GM18499 (cell line): Measurements from ENCODE around the gene PLCL1.

Experiments
- ATAC-seq: cut with Tn5 transposase; IDR thresholded peaks from one replicate; pipeline ENCODE4 v1.9.1; 2021; ENCODE audit warnings: moderate number of reproducible peaks; ENCODE audit not compliant: insufficient read depth, unreplicated experiment

Gene PLCL1

GRCh38 chr2:197850882-197851450 is 46.6 kb downstream of the PLCL1 start:
- ATAC-seq = no peak

DNA sequence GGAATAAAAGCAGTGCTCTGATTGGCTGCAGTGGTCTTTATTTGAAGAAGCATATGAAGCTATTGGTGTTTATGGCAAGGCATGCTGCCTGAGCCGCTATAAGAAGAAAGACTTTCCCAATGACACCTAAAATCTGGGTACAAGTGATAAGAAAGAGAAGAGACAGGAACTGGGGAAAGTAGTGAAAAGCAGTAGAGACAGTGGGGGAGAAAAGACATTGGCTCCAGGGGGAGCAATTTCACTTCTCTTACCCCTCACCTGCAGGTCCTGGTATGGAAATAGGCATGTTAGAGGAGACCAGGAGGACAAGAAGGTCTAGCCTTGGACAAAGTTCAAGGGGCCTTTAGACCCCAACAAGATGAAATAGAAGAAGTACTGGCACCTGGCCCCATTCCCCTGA is 47.1 kb downstream of the PLCL1 start:
- no peak for ATAC-seq

- no peak for ATAC-seq
These were observed 47.7 kb downstream of the PLCL1 start for GRCh38 chr2:197852108-197852507.

DNA sequence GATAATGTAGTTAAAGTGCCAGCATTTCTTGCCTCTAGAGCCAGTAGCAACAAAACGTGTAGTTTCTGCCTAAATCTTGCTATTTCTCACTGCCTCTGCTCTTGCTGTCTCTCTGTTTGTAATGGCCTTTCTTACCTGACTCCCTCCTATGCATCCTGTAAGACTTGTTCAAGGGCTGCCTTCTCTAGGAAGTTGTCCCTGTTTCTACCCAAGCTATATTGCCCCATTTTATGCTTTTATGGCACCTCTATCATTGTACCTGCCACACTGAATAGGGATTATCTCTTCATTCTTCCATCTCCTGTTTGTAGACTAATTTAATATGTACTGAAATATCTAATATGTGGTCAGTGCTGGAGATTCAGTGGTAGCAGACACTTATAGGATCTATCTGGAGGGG is 49.2 kb downstream of the PLCL1 start:
- no peak for ATAC-seq

DNA sequence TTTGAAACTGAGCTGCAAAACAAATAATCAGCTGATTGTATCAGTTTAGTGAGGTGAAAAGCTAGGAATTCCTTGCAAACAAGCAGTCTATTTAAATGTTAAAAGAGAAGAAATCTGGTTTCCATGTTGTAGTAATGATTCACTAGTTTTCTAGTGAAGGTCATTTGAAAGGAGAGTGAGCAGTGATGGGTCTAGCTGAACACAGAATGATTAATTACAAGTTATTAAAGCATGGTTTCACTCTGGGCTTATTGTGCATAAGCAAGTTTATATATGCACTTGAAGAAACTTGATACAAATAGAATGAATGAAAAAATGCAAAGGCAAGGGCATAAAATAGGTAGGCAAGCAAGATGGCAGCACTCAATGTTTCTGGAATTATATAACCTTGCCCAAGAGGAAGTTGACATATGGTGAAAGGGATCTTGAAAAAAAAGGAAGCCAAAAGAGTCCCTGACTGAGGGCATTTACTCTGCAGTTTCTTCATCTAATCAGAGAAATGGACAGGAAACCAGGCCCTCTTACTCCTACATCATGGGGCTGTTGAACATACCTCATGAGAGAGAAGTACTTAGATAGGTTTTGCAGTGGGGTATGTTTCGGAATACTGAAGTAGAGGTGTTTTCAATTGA is 53.2 kb downstream of the PLCL1 start:
- no peak for ATAC-seq

DNA sequence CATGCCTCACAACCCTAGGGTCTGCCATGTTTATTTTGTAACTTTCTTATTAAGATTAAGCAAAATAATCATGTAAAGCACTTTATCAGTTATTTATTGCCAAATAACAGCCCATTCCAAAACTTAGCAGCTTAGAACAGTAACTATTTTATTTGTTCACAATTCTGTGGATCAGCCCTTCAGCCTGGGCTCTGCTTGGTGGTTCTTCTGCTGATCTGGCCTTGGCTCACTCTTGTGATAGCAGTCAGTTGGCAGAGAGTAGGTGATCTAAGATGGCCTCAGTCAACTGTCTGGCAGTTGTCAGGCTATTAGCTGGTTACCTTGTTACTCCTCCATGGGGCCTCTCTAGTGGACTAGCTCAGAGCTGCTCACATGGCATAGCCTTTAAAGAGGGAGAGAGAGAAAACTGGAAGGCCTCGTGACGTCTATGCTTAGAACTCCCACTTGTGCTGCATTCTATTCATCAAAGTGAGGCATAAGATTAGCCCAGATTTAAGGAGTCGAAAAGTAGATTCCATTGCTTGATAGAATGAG is 54.3 kb downstream of the PLCL1 start:
- no peak for ATAC-seq

DNA sequence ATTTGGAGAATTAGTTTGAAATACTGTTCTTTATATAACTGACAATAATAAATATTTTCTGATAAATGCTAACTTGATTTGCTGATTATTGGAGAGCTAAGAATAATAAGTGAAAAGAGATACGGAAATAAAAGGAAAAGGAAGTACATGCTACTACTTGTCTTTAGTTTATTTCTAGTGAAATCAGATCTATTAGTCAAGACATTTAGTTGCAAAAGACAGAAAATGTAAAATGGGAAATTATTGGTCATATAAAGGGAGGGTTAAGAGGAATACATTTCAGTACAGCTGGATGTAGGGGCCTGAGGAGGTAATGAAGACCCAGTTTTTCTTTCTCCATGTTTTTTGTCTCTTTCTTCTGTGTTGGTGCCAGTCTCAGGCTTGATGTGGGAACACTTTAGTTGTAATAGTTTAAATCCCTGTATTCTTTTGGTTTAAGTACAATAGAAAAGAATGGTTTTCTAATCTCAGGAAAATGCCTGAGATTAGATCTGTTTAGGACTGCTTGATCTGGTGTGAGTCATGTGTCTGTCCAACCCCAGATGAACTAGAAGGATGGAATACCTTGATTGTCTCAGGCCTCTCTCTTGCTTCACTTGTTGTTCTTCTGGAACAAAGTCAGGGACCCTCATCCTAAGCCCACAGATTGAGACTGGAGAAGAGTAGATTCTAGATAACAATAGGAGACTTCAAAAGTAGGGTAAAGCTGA is 58.0 kb downstream of the PLCL1 start:
- ATAC-seq = no peak

GRCh38 chr2:197863744-197864143 is 59.4 kb downstream of the PLCL1 start:
- ATAC-seq = no peak

- ATAC-seq = no peak
These were observed 62.1 kb downstream of the PLCL1 start for GRCh38 chr2:197866455-197866854.

- ATAC-seq = no peak
These were observed 62.6 kb downstream of the PLCL1 start for GRCh38 chr2:197867033-197867432.

GRCh38 chr2:197867624-197868023 is 63.2 kb downstream of the PLCL1 start:
- ATAC-seq = no peak

- no peak for ATAC-seq
These were observed 63.8 kb downstream of the PLCL1 start for GRCh38 chr2:197868206-197868605.

DNA sequence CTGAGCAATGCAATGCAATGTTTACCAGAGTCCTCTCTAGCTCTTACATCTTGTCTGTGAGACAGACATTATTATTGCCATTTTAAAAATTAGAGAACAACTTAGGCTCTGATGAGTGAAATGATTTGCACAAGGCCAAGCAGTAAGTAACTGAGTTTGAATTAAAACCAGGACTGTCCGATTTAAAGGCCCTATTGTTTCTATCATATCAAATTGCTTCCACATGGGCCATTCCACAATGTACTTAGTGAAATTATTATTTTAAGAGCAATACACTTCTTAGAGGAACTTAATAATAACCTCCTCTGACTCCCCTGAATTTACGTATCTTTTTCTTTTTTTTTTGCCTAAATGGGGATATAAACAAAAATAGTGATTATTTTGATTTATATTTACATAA is 64.6 kb downstream of the PLCL1 start:
- ATAC-seq = no peak

DNA sequence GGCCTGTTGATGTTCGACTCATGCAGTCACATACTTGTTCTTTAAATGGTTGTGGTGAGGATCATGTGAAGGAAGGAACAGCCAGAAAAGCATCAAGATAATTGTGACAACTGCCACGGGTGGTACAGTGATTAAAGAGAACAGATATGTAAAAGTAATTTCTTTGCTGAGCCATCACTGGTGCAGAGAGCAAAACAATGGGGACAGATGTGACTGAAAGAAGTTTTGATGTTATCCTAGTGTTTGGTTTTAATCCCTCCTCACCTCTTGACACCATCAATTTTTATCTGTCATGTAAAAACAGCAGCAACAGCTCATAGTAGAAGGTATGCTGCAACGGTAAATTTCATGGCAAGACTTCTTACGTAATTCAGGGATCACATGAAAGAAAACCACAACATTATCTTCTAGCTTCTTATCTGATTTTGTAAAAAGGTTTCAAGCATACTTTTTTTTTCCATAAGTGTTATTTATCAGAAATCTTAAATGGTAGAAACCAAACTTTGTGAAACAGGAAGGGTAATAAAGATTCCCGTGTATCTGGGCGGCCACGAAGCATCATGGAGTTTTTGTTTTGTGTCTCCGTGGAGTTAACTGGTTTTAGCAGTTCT is 65.2 kb downstream of the PLCL1 start:
- no peak for ATAC-seq

- no peak for ATAC-seq
These were observed 65.7 kb downstream of the PLCL1 start for GRCh38 chr2:197870137-197870536.

DNA sequence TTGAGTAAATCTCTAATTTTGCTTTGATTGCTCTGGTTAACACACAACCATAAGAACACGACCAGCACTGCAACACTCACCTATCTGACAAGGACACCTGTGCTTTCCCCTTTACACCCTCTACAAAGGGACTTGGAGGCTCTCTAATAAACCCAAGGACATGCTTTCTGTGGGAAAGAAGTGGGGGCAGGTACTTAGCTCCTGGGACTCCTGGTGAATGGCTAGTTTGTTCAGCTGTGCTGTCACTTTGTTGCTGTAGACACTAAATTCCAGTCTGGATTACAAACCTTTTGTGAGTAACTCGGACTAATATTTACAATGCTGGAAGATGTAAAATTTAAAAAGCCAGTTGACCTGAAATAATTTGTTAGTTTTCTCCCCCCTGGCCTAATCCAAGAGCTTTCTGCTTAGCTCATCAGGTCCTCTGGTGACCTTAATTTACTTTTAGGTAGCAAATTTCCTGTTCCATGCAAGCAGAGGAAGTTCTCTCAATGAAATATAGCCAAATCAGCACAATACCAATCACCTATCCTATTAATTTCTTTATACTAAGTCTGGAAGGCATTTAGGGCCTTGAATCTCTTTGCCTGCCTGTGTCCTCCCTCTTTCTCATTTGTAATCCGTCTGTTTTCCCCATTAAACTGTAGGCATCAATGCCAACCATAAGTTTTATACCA is 67.5 kb downstream of the PLCL1 start:
- no peak for ATAC-seq

DNA sequence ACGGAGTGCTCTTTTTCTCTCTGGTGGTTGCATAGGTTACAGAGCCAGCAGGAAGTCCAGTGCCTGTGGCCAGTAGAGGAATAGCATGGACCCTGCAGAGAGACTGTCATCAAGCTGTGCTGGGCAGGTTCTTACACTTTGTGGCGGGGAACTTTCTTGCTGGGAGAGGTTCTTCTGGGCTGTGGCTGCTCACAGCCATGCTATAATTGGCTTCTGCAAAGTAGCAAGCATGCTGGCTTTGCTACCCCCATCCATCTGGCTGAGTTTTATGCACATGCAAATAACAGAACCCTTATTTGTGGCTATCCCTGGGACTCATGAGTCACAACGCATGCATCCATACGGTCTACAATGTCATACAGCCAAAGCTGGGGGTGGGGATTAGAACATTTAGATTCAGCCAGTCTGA is 68.9 kb downstream of the PLCL1 start:
- ATAC-seq = no peak

GRCh38 chr2:197875763-197876162 is 71.4 kb downstream of the PLCL1 start:
- no peak for ATAC-seq

- no peak for ATAC-seq
These were observed 72.1 kb downstream of the PLCL1 start for GRCh38 chr2:197876524-197876923.

DNA sequence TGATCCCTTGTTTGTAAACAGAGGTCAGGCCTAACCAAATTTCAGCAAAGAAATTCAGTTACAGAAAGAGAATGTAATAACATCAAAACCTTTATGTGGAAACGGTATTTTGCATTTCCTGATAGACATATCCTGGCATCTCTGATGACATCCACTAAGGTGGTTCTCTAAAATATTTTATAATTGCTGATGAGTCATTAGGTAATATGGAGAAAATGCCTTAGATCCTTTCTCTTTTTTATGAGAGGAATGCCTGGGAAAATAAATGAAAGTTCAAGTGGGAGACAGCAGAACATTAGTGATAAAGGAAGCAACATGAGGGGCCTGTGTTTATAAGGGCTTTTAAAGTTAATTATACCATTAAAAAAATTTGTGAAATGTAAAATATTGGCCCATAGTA is 72.6 kb downstream of the PLCL1 start:
- ATAC-seq = no peak

- no peak for ATAC-seq
These were observed 74.4 kb downstream of the PLCL1 start for GRCh38 chr2:197878792-197879191.
